Nephron progenitor cell (in vitro differentiated cells): Measurements from ENCODE around the gene NFIA.
"Not testable (repeated sequence)": the region's sequence is repeated elsewhere in the genome, so short reads cannot be mapped to it uniquely, and the experiment has no call there.

ENCODE experiments used
- DNase-seq: peaks from one replicate; pipeline ENCODE4 v3.0.0; 2021
- H3K27ac Mint-ChIP-seq: 2 replicates; pipeline ENCODE4 v1.8.0; 2021; ENCODE audit warnings: mild to moderate bottlenecking, moderate library complexity, mixed read lengths
- H3K27me3 Mint-ChIP-seq: 2 replicates; pipeline ENCODE4 v1.8.0; 2021; ENCODE audit warnings: mild to moderate bottlenecking, low read depth, mixed read lengths; ENCODE audit not compliant: poor library complexity
- H3K36me3 Mint-ChIP-seq: 2 replicates; pipeline ENCODE4 v1.8.0; 2021; ENCODE audit warnings: low read depth, mixed read lengths
- H3K4me1 Mint-ChIP-seq: 2 replicates; pipeline ENCODE4 v1.8.0; 2021; ENCODE audit warnings: mixed read lengths
- H3K4me3 Mint-ChIP-seq: 2 replicates; pipeline ENCODE4 v1.8.0; 2021; ENCODE audit warnings: mild to moderate bottlenecking, moderate library complexity, mixed read lengths
- H3K9me3 Mint-ChIP-seq: 2 replicates; pipeline ENCODE4 v1.8.0; 2021; ENCODE audit warnings: mild to moderate bottlenecking, moderate library complexity, mixed read lengths
- TF ChIP-seq, protein P1 (sequence below): fragments of 200-600 bp; sonication (generic); IDR thresholded peaks from 2 replicates; pipeline ENCODE4 v1.5.0; 2021; ENCODE audit warnings: antibody characterized with exemption

The NFIA gene

DNA sequence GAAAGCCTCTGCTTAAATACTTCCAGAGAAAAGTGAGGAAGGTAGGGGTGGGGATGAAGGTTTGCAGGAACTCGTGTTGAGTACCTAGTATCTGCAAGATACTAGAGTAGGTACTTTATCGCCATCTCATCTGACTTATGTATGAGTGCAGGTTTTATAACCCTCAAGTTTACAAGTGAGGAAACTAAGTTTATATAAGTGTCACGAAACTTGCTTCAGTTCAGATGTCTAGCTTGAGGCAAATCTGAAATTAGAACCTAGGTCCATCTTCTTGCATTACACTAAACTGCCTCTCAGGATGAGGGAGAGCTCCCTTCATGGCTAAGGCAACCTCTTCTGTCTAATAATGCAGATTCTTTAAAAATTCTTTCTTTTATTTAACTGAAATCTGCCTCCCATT lies 43.5 kb downstream of the NFIA start:
- no peak for DNase-seq
- Mint-ChIP-seq H3K27me3 (peaks cover 38% of the 10 kb centered on the region), H3K36me3 (no peaks in the 10 kb centered on the region), H3K27ac (no peak overlapping the region), H3K4me1 (no peaks in the 10 kb centered on the region), H3K4me3 (no peak overlapping the region), H3K9me3 (no peaks in the 10 kb centered on the region)
- TF ChIP-seq, protein P1, sequence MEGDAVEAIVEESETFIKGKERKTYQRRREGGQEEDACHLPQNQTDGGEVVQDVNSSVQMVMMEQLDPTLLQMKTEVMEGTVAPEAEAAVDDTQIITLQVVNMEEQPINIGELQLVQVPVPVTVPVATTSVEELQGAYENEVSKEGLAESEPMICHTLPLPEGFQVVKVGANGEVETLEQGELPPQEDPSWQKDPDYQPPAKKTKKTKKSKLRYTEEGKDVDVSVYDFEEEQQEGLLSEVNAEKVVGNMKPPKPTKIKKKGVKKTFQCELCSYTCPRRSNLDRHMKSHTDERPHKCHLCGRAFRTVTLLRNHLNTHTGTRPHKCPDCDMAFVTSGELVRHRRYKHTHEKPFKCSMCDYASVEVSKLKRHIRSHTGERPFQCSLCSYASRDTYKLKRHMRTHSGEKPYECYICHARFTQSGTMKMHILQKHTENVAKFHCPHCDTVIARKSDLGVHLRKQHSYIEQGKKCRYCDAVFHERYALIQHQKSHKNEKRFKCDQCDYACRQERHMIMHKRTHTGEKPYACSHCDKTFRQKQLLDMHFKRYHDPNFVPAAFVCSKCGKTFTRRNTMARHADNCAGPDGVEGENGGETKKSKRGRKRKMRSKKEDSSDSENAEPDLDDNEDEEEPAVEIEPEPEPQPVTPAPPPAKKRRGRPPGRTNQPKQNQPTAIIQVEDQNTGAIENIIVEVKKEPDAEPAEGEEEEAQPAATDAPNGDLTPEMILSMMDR, result no peak

DNA sequence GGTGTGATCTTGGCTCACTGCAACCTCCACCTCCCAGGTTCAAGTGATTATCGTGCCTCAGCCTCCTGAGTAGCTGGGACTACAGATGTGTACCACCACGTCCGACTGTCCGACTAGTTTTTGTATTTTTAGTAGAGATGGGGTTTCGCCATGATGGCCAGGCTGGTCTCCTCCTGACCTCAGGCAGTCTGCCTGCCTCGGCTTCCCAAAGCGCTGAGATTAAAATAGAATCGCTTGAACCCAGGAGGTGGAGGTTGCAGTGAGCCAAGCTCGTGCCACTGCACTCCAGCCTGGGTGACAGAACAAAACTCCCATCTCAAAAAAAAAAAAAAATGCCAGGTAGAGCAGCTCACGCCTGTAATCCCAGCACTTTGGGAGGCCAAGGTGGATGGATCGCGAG lies 44.5 kb downstream of the NFIA start:
- H3K9me3 Mint-ChIP-seq, H3K4me3 Mint-ChIP-seq, H3K4me1 Mint-ChIP-seq, H3K36me3 Mint-ChIP-seq, H3K27ac Mint-ChIP-seq, DNase-seq: not testable (repeated sequence)
- peaks cover 33% of the 10 kb centered on the region for H3K27me3 Mint-ChIP-seq

DNA sequence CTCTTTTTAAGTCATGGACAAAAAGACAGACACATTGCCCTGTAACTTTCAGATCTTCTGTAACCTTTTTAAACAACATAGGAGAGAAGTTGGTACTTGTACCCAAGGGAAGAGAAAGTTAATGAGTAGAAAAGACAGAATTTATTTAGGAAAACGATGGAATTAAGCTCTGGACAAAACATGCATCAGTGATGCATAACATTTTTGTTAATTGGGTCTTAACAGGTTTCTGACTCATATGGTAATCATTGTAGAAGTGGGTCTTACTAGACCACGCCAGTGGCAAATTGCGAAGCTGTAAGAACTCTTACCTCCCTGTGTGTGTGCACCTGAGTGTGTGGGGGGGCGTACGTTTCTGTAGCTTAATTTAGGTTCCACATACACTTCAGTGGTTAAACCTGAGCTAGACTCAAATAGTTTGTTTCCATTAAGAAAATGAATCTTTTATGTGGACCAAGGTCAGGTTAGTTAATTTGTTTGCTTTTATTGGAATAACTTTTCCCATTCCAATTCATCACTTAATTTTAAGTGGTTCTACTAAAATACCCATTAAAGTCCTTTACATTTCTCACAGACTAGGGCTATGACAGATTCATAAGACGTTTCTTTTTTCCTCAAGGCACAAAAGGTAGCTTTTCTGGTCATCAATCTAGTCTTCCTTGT lies 48.1 kb downstream of the NFIA start:
- TF ChIP-seq, protein P1, result no peak
- Mint-ChIP-seq H3K36me3 (no peaks in the 10 kb centered on the region), H3K4me1 (peaks cover 25% of the 10 kb centered on the region), H3K9me3 (no peaks in the 10 kb centered on the region), H3K4me3 (no peak overlapping the region), H3K27ac (no peak overlapping the region), H3K27me3 (peaks cover 32% of the 10 kb centered on the region)
- no peak for DNase-seq

DNA sequence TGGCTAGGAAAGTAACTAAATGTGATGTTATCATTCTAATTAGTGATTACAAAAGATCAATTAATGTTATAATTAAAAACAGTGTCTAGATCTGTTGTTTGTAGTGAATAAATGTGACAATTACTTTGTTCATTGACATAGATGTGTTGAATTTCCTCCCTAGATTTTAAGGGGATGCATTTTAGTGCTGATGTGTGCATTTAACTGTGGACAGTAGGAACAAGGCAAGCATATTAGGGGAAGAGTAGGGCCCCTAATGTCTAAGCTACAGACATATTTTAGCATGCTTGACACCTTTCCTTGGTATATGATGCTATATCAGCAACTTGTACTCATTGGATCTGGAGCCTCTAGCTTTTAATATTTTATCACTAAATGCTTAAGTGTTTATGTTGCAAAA lies 48.9 kb downstream of the NFIA start:
- TF ChIP-seq, protein P1, result no peak
- H3K27me3 Mint-ChIP-seq, result peaks cover 29% of the 10 kb centered on the region
- H3K4me3 Mint-ChIP-seq, result no peak overlapping the region
- H3K9me3 Mint-ChIP-seq, result no peaks in the 10 kb centered on the region
- H3K27ac Mint-ChIP-seq, result no peak overlapping the region
- H3K36me3 Mint-ChIP-seq, result no peaks in the 10 kb centered on the region
- peaks cover 32% of the 10 kb centered on the region for H3K4me1 Mint-ChIP-seq
- DNase-seq, result no peak

DNA sequence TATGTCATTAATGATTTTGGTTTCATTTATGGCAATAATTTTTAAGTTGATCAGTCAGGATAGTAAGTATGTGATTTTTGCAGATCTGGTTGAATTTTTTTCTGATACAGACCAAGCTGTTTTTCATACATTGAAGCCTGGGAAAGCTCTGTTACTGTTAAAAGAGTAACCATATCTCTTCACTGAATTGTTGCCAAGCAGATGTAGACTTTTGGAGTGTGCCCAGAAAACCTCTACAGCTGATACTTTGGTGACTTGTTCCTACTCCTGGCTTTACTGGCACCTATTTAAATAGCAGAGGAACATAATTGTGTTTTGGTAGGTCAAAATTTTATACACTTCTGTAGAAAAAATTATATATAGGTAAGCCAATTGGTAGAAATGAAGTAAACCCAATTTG lies 49.4 kb downstream of the NFIA start:
- H3K27me3 Mint-ChIP-seq, result peaks cover 25% of the 10 kb centered on the region
- peaks cover 32% of the 10 kb centered on the region for H3K4me1 Mint-ChIP-seq
- no peaks in the 10 kb centered on the region for H3K9me3 Mint-ChIP-seq
- H3K27ac Mint-ChIP-seq, result no peak overlapping the region
- DNase-seq, result no peak
- no peaks in the 10 kb centered on the region for H3K36me3 Mint-ChIP-seq
- H3K4me3 Mint-ChIP-seq, result no peak overlapping the region
- TF ChIP-seq, protein P1, result no peak

DNA sequence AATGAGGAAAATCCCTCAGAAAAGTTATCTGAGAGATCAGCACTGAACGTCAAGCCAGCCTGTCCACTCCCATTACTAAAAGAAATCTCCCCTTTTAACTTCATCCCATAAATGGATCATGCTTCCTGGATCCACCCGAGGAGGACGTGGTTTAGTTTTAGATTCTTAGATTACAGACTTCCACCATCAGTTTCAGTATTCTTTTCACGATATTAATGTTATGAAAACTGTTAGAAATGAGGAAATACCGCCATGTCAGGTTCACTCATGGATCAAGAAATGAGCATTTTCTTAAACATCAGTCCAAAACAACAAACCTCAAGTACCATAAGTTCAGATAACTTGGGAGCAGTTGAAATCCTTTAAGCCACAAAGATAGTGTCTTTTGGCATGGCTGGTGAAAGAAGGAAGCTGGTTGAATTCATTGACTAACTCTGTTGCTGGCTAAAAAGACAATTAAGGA lies 49.8 kb downstream of the NFIA start:
- TF ChIP-seq, protein P1, result no peak
- DNase-seq, result no peak
- no peak overlapping the region for H3K4me3 Mint-ChIP-seq
- no peaks in the 10 kb centered on the region for H3K9me3 Mint-ChIP-seq
- peaks cover 32% of the 10 kb centered on the region for H3K4me1 Mint-ChIP-seq
- H3K27ac Mint-ChIP-seq, result no peak overlapping the region
- H3K36me3 Mint-ChIP-seq, result no peaks in the 10 kb centered on the region
- peaks cover 24% of the 10 kb centered on the region for H3K27me3 Mint-ChIP-seq
